Stimulated activated CD4-positive, alpha-beta T cell treated with anti-CD3 and anti-CD28 coated beads, Interleukin-4, amount 100 ng/mL, for 4 hours (primary cell): ENCODE data around the gene NDNF.

Experiments used
- DNase-seq, 2 experiments: peaks; one replicate each; pipeline ENCODE4 v3.0.0-alpha.2; 2020

Gene NDNF

GRCh38 chr4:121072224-121073003 is at the start of gene NDNF:
Gene NDNF (minus strand): TSS chr4:121072535. CDS start chr4:121045837, 26,698 bp downstream.
- peak; percentile 41 to 50 for DNase-seq

- DNase-seq = no peak
Observed at GRCh38 chr4:121119715-121120114, 47.4 kb upstream of the NDNF start.

GRCh38 chr4:121118344-121118743 is 46.0 kb upstream of the NDNF start:
- no peak for DNase-seq

GRCh38 chr4:121114756-121115155 is 42.4 kb upstream of the NDNF start:
- no peak for DNase-seq

GRCh38 chr4:121112530-121112929 is 40.2 kb upstream of the NDNF start:
- DNase-seq = no peak

GRCh38 chr4:121108557-121108956 is 36.2 kb upstream of the NDNF start:
- DNase-seq = no peak

- DNase-seq = no peak
Observed at GRCh38 chr4:121107507-121107906, 35.2 kb upstream of the NDNF start.

- DNase-seq = no peak
Observed at GRCh38 chr4:121100093-121100775, 27.9 kb upstream of the NDNF start.

- DNase-seq = no peak
Observed at GRCh38 chr4:121098266-121098665, 25.9 kb upstream of the NDNF start.

- DNase-seq = no peak
Observed at GRCh38 chr4:121096629-121097028, 24.3 kb upstream of the NDNF start.

- DNase-seq = no peak
Observed at GRCh38 chr4:121096191-121096590, 23.9 kb upstream of the NDNF start.

- DNase-seq = no peak
Observed at GRCh38 chr4:121094297-121094966, 22.1 kb upstream of the NDNF start.

GRCh38 chr4:121093261-121093660 is 20.9 kb upstream of the NDNF start:
- DNase-seq = no peak

GRCh38 chr4:121091941-121092340 is 19.6 kb upstream of the NDNF start:
- DNase-seq = no peak

- no peak for DNase-seq
Observed at GRCh38 chr4:121088867-121089266, 16.5 kb upstream of the NDNF start.

GRCh38 chr4:121079376-121079775 is 7.0 kb upstream of the NDNF start:
- no peak for DNase-seq

GRCh38 chr4:121077496-121077895 is 5.2 kb upstream of the NDNF start:
- no peak for DNase-seq

GRCh38 chr4:121076416-121076815 is 4.1 kb upstream of the NDNF start:
- no peak for DNase-seq

GRCh38 chr4:121073672-121074381 is 1.5 kb upstream of the NDNF start:
- no peak for DNase-seq

GRCh38 chr4:121073004-121073435 is 685 bp upstream of the NDNF start:
- DNase-seq = no peak

- no peak for DNase-seq
Observed at GRCh38 chr4:121071640-121072223, 603 bp downstream of the NDNF start.
